Embryonic facial prominence (tissue), 1 donor: ENCODE results near the gene GPC2.

Experiments
- DNase-seq: peaks from one replicate; pipeline ENCODE4 v3.0.0-alpha.2; 2016; ENCODE audit errors: extremely low spot score

Gene GPC2

GRCh38 chr7:100124301-100125230 lies 52.6 kb downstream of the GPC2 start:
- no peak for DNase-seq

DNA sequence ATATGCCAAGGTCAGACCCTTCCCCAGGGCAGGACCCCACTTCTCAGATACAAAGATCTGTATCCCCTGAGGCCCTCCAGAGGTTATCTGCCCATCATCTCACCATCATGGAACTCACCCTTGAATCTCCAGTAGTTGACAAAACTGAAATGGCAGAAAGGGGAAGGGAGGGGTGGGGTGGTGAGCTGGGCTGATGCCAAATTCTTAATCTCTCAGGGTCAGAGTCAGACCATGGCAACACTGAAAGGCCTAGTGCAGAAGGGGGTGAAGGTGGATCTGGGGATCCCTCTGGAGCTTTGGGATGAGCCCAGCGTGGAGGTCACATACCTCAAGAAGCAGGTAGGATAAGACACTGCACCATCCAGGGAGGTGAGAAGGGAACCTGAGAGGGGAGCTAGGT lies 54.6 kb downstream of the GPC2 start:
- no peak for DNase-seq

- DNase-seq: no peak
Measured at GRCh38 chr7:100122067-100122466, 55.1 kb downstream of the GPC2 start.

DNA sequence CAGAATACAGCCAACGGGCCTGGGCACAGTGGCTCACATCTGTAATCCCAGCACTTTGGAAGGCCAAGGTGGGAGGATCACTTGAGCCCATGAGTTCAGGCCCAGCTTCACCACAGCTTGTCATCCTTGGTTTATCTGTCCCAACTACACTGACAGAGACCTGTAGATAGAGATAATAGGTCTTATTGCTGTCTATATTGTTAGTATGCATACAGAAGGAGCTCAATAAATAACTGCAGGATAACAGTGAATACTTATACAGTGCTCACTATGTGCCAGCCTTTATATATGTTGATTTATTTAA lies 56.5 kb downstream of the GPC2 start:
- no peak for DNase-seq

GRCh38 chr7:100119970-100120732 lies 57.0 kb downstream of the GPC2 start:
- DNase-seq: no peak
